ENCODE results near the gene FFAR2.

GRCh38 chr19:35436477-35437405, 11.3 kb upstream of the FFAR2 start:
- TF ChIP-seq FOXP4 (CRISPR knock-in tag; IDR thresholded peaks at IDR 0.05; ENCODE audit: borderline replicate concordance) (no peak), ZNF311 (CRISPR knock-in tag; IDR thresholded peaks at IDR 0.05) (no peak), RBM22 (IDR thresholded peaks at IDR 0.05; ENCODE audit: low read depth, low read length, poor library complexity, severe bottlenecking) (no peak), HNRNPLL (IDR thresholded peaks at IDR 0.05; ENCODE audit: low read depth, low read length, poor library complexity, severe bottlenecking) (no peak), PBX2 (CRISPR knock-in tag; IDR thresholded peaks at IDR 0.05; ENCODE audit: low read depth) (no peak), PBX2 (tag; conservative IDR thresholded peaks at IDR 0.05; ENCODE audit: low read depth) (no peak)
